WTC11 (cell line): Measurements from ENCODE around the gene CMBL.

Experiments used
- ATF1 ChIP-seq: sonication (generic); formaldehyde crosslinking; IDR thresholded peaks from 2 replicates; pipeline ENCODE4 v1.8.1; 2023; ENCODE audit warnings: mild to moderate bottlenecking, moderate library complexity, missing genetic modification reagents
- ELF4 ChIP-seq: sonication (generic); formaldehyde crosslinking; IDR thresholded peaks from 2 replicates; pipeline ENCODE4 v1.8.1; 2022; ENCODE audit warnings: low read depth, mild to moderate bottlenecking, moderate library complexity, missing genetic modification reagents
- NFATC4 ChIP-seq: fragments of 250-450 bp; sonication (Bioruptor Pico); IDR thresholded peaks from 2 replicates; pipeline ENCODE4 v1.9.0; 2021; ENCODE audit warnings: mild to moderate bottlenecking
- SP1 ChIP-seq: sonication (generic); formaldehyde crosslinking; conservative IDR thresholded peaks from 2 replicates; pipeline ENCODE4 v1.8.1; 2022; ENCODE audit warnings: missing genetic modification reagents
- TEAD1 ChIP-seq: sonication (generic); formaldehyde crosslinking; IDR thresholded peaks from 2 replicates; pipeline ENCODE4 v1.8.0; 2022; ENCODE audit warnings: mild to moderate bottlenecking, missing genetic modification reagents
- TEAD4 ChIP-seq: sonication (generic); formaldehyde crosslinking; IDR thresholded peaks from 2 replicates; pipeline ENCODE4 v1.8.0; 2022; ENCODE audit warnings: mild to moderate bottlenecking, missing genetic modification reagents
- TF ChIP-seq, protein P1 (sequence below): fragments of 200-600 bp; IDR thresholded peaks from 2 replicates; pipeline ENCODE4 v1.8.0; 2022; ENCODE audit warnings: antibody characterized with exemption
- TF ChIP-seq, protein P2 (sequence below): sonication (generic); formaldehyde crosslinking; IDR thresholded peaks from 2 replicates; pipeline ENCODE4 v1.8.1; 2022; ENCODE audit warnings: mild to moderate bottlenecking, missing genetic modification reagents, moderate library complexity, borderline replicate concordance
- TF ChIP-seq, protein P3 (sequence below): sonication (generic); formaldehyde crosslinking; IDR thresholded peaks from 2 replicates; pipeline ENCODE4 v1.8.1; 2023; ENCODE audit warnings: mild to moderate bottlenecking, missing genetic modification reagents
- TF ChIP-seq, protein P4 (sequence below): sonication (generic); formaldehyde crosslinking; IDR thresholded peaks from 2 replicates; pipeline ENCODE4 v1.8.1; 2023; ENCODE audit warnings: mild to moderate bottlenecking, missing genetic modification reagents, moderate library complexity
- TF ChIP-seq, protein P5 (sequence below): sonication (generic); formaldehyde crosslinking; IDR thresholded peaks from 2 replicates; pipeline ENCODE4 v1.8.0; 2022; ENCODE audit warnings: mild to moderate bottlenecking, missing genetic modification reagents
- TF ChIP-seq, protein P6 (sequence below): sonication (generic); formaldehyde crosslinking; IDR thresholded peaks from 2 replicates; pipeline ENCODE4 v1.8.0; 2022; ENCODE audit warnings: missing genetic modification reagents
- TF ChIP-seq, protein P7 (sequence below): sonication (generic); formaldehyde crosslinking; conservative IDR thresholded peaks from 2 replicates; pipeline ENCODE4 v1.8.1; 2022; ENCODE audit warnings: mild to moderate bottlenecking, missing genetic modification reagents

DNA sequence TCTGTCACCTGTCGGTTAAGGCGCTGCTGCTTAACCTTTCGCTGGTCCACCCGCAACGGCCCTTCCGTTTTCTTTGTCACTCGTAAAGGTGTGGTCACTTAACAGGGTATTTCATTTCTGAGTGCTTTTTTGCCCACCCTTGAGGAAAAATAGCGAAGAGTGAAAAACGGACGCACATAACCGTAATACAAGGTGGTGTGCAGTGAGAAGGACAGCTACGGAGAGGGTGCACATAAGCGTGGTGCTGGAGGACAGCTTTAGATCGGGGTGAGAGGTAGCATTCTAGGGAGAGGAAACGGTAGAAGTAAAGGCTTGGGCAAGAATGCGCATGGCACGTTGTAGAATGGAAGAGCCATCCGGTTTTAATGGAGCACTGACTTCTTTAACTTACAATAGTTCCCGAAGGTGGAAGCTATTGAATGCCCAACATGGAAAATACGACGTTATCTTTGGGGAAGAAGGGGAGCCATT is 56.9 kb downstream of the CMBL start:
- TF ChIP-seq, protein P1, sequence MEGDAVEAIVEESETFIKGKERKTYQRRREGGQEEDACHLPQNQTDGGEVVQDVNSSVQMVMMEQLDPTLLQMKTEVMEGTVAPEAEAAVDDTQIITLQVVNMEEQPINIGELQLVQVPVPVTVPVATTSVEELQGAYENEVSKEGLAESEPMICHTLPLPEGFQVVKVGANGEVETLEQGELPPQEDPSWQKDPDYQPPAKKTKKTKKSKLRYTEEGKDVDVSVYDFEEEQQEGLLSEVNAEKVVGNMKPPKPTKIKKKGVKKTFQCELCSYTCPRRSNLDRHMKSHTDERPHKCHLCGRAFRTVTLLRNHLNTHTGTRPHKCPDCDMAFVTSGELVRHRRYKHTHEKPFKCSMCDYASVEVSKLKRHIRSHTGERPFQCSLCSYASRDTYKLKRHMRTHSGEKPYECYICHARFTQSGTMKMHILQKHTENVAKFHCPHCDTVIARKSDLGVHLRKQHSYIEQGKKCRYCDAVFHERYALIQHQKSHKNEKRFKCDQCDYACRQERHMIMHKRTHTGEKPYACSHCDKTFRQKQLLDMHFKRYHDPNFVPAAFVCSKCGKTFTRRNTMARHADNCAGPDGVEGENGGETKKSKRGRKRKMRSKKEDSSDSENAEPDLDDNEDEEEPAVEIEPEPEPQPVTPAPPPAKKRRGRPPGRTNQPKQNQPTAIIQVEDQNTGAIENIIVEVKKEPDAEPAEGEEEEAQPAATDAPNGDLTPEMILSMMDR = no peak
- TF ChIP-seq, protein P2, sequence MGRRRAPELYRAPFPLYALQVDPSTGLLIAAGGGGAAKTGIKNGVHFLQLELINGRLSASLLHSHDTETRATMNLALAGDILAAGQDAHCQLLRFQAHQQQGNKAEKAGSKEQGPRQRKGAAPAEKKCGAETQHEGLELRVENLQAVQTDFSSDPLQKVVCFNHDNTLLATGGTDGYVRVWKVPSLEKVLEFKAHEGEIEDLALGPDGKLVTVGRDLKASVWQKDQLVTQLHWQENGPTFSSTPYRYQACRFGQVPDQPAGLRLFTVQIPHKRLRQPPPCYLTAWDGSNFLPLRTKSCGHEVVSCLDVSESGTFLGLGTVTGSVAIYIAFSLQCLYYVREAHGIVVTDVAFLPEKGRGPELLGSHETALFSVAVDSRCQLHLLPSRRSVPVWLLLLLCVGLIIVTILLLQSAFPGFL (CRISPR knock-in tag) = no peak
- TF ChIP-seq TEAD4 (CRISPR knock-in tag) (no peak), ATF1 (no peak), SP1 (CRISPR knock-in tag) (no peak), NFATC4 (CRISPR knock-in tag) (no peak), TEAD1 (no peak), ELF4 (CRISPR knock-in tag) (no peak)
- TF ChIP-seq, protein P3, sequence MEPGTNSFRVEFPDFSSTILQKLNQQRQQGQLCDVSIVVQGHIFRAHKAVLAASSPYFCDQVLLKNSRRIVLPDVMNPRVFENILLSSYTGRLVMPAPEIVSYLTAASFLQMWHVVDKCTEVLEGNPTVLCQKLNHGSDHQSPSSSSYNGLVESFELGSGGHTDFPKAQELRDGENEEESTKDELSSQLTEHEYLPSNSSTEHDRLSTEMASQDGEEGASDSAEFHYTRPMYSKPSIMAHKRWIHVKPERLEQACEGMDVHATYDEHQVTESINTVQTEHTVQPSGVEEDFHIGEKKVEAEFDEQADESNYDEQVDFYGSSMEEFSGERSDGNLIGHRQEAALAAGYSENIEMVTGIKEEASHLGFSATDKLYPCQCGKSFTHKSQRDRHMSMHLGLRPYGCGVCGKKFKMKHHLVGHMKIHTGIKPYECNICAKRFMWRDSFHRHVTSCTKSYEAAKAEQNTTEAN (CRISPR knock-in tag) = no peak
- TF ChIP-seq, protein P4, sequence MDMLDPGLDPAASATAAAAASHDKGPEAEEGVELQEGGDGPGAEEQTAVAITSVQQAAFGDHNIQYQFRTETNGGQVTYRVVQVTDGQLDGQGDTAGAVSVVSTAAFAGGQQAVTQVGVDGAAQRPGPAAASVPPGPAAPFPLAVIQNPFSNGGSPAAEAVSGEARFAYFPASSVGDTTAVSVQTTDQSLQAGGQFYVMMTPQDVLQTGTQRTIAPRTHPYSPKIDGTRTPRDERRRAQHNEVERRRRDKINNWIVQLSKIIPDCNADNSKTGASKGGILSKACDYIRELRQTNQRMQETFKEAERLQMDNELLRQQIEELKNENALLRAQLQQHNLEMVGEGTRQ (CRISPR knock-in tag) = no peak
- TF ChIP-seq, protein P5, sequence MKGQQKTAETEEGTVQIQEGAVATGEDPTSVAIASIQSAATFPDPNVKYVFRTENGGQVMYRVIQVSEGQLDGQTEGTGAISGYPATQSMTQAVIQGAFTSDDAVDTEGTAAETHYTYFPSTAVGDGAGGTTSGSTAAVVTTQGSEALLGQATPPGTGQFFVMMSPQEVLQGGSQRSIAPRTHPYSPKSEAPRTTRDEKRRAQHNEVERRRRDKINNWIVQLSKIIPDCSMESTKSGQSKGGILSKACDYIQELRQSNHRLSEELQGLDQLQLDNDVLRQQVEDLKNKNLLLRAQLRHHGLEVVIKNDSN (CRISPR knock-in tag) = no peak
- TF ChIP-seq, protein P6, sequence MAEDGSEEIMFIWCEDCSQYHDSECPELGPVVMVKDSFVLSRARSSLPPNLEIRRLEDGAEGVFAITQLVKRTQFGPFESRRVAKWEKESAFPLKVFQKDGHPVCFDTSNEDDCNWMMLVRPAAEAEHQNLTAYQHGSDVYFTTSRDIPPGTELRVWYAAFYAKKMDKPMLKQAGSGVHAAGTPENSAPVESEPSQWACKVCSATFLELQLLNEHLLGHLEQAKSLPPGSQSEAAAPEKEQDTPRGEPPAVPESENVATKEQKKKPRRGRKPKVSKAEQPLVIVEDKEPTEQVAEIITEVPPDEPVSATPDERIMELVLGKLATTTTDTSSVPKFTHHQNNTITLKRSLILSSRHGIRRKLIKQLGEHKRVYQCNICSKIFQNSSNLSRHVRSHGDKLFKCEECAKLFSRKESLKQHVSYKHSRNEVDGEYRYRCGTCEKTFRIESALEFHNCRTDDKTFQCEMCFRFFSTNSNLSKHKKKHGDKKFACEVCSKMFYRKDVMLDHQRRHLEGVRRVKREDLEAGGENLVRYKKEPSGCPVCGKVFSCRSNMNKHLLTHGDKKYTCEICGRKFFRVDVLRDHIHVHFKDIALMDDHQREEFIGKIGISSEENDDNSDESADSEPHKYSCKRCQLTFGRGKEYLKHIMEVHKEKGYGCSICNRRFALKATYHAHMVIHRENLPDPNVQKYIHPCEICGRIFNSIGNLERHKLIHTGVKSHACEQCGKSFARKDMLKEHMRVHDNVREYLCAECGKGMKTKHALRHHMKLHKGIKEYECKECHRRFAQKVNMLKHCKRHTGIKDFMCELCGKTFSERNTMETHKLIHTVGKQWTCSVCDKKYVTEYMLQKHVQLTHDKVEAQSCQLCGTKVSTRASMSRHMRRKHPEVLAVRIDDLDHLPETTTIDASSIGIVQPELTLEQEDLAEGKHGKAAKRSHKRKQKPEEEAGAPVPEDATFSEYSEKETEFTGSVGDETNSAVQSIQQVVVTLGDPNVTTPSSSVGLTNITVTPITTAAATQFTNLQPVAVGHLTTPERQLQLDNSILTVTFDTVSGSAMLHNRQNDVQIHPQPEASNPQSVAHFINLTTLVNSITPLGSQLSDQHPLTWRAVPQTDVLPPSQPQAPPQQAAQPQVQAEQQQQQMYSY (CRISPR knock-in tag) = no peak
- TF ChIP-seq, protein P7, sequence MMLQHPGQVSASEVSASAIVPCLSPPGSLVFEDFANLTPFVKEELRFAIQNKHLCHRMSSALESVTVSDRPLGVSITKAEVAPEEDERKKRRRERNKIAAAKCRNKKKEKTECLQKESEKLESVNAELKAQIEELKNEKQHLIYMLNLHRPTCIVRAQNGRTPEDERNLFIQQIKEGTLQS (CRISPR knock-in tag) = no peak
